HuH-7.5 (cell line): ENCODE results near the gene TP63.
"Not testable (repeated sequence)": the region's sequence is repeated elsewhere in the genome, so short reads cannot be mapped to it uniquely, and the experiment has no call there.

Experiments
- DNase-seq: peaks from one replicate; pipeline ENCODE4 v3.0.0; 2011; ENCODE audit warnings: low spot score

TP63 gene

GRCh38 chr3:189631373-189631408 lies at the start of gene TP63:
TSS of gene TP63 (plus strand) at chr3:189631389. CDS start at chr3:189631516, 127 bp downstream.
- DNase-seq, result no peak

GRCh38 chr3:189582179-189582578 lies 49.0 kb upstream of the TP63 start:
- DNase-seq, result no peak

DNA sequence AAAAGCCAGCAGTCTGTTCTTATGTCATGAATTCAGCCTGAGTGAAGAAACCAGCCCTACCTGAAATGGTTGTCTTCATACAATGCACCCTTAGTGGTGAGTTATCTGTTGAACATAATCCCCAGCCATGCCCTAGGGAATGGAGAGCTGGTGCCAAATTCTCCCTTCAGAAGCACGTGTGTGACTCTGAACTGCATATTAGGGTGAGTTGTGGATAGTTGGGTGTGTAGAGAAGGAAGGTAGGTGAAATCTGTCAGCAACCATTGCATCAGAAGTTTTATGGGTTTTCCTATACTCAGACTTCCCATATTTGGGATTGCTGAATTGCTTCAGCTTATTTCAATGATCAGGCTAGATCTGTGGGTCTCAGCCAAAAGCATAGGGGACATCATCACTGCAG lies 46.5 kb upstream of the TP63 start:
- DNase-seq, result no peak

GRCh38 chr3:189586941-189587663 lies 44.1 kb upstream of the TP63 start:
- DNase-seq, result no peak

- DNase-seq, result no peak
Observed at GRCh38 chr3:189587664-189588040, 43.5 kb upstream of the TP63 start.

GRCh38 chr3:189588070-189588469 lies 43.1 kb upstream of the TP63 start:
- DNase-seq, result no peak

DNA sequence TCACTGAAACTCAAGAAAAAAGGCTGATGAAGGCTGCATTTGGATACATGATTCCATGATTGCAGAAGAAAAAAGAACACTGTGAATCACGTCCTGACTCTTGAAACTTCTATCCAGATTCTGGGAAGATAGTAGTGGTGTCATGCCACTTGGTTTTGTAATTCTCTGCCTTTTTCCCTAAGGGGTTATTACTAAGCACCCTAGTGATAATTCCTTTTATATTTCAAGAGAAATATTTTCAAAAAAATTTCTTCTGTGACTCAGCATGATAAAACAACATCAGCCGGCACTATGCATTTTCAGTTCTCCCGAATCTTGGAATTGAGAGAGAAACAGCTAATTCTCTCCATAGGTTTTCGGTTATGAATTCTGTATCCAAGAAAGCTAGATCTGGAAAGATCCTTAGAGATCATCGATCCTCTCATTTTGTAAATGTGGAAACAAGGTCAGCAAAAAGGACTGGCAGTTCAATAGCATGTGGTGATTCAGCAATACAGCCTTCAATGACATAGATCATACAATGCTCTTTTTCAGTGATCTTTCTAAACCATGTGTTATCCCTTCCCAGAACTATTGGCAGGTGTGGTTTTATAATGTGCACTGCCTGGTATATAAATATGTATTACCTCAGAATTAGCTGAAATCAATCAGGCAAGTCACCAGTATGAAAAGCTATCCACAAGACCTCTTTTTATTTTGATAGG lies 42.6 kb upstream of the TP63 start:
- no peak for DNase-seq

DNA sequence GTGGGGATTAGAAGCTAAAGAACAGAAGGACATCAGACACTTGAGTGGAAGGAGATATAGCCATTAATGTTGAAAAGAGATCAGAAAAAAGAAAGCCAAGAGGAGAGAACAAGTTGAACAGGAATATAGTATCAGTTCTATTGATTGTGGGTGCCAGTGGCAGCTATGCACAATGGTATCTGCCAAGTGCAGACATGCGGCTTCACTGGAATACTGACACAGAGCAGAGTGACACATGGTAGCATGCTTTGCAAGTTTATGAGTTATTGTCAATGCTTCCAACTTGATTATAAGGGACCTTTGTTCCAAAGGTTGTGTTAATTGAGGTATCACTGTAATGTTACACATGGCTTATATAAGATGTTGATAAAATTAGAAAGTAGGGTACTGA lies 42.0 kb upstream of the TP63 start:
- no peak for DNase-seq

DNA sequence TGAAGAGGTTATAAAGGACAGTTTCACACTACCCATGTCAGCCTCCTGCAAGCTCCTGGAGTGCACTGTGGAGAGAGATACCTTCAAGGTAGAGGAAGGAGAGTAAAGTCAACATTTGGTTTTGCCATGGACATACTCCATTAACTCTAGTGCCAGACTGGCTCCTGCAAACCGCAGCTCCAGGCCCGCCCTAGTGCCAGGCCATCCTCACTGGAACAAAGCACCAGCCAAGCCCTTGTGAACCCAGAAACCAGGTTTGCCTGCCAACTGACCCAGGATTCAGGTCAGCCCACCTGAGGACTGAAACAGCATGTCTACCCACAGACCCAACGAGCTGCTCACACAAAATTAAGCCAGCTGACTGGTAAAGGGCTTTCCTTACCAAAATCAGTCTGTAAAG lies 41.0 kb upstream of the TP63 start:
- DNase-seq, result no peak

DNA sequence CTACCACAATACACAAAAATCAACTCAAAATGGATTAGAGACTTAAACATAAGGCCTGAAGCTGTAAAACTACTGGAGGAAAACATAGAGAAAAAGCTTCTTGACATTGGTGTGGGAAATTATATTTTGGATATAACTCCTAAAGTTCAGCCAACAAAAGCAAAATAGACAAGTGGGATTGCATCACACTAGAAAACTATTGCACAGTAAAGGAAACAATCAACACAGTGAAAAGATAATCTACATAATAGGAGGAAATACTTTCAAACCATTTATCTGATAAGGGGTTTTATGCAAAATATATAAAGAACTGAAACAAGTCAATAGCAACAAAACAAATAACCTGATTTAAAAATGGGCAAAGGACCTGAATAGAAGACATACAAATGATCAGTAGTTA lies 37.6 kb upstream of the TP63 start:
- DNase-seq, result no peak

DNA sequence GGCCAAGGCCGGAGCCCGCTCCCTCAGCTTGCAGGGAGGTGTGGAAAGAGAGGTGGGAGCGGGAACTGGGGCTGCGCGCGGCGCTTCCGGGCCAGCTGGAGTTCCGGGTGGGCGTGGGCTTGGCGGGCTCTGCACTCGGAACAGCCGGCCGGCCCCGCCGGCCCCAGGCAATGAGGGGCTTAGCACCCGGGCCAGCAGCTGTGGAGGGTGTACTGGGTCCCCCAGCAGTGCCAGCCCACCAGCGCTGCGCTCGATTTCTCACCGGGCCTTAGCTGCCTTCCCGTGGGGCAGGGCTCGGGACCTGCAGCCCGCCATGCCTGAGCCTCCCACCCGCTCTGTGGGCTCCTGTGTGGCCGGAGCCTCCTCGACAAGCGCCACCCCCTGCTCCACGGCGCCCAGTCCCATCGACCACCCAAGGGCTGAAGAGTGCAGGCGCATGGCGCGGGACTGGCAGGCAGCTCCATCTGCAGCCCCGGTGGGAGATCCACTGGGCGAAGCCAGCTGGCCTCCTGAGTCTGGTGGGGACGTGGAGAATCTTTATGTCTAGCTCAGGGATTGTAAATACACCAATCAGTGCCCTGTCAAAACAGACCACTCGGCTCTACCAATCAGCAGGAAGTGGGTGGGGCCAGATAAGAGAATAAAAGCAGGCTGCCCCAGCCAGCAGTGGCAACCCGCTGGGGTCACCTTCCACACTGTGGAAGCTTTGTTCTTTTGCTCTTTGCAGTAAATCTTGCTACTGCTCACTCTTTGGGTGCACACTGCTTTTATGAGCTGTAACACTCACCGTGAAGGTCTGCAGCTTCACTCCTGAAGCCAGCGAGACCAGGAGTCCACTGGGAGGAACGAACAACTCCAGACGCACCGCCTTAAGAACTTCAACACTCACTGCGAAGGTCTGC lies 34.9 kb upstream of the TP63 start:
- DNase-seq, result not testable (repeated sequence)

GRCh38 chr3:189597918-189598317 lies 33.3 kb upstream of the TP63 start:
- no peak for DNase-seq

- DNase-seq, result no peak
Observed at GRCh38 chr3:189598530-189599225, 32.5 kb upstream of the TP63 start.

DNA sequence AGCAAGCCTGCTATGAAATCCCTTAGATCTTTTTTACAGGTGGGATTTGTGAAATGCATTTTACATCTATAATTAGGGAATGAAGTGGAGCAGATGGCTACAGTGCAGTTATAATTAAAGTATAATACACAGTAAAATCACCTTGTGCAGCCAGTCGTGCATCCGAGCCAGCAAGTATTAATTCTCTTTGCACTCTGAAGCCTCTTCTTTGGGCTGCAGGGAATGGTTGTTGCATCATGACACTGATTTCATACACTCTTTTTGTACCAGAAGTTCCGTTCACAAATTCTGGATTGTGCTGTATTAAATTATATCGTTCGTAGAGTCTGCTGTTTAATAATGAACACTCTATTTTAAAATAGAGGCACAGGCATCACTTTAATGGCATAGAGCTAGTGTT lies 28.7 kb upstream of the TP63 start:
- DNase-seq, result no peak

- DNase-seq, result no peak
Observed at GRCh38 chr3:189605717-189606116, 25.5 kb upstream of the TP63 start.

DNA sequence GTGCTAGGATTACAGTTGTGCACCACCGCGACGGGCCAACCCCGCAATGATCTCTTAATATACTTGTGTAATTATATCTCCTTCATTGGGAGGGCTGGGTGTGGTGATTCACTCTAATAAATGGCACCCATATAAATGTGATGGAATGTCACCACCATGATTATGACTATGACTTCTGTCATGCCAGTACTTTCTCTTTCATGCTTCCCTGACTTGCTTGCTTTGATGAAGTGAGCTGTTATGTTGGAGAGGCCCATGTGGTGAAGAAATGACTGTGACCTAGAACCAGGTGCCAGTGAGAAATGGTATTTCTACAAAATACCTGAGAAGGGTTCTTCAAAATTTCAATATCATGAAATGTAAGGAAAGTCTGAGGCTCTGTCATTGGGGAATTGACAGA lies 24.4 kb upstream of the TP63 start:
- no peak for DNase-seq

- not testable (repeated sequence) for DNase-seq
Observed at GRCh38 chr3:189612641-189613040, 18.5 kb upstream of the TP63 start.

DNA sequence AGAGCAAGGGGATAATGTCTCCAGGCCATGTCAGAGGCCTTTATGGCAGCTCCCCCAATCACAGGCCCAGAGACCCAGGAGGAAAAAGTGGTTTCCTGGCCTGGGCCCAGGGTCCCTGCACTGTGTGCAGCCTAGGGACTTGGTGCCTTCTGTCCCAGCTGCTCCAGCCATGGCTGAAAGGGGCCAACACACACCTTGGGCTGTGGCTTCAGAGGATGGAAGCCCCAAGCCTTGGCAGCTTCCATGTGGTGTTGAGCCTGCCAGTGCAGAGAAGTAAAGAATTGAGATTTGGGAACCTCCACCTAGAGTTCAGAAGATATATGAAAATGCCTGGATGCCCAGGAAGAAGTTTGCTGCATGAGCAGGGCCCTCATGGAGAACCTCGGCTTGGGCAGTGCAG lies 18.1 kb upstream of the TP63 start:
- DNase-seq, result no peak

DNA sequence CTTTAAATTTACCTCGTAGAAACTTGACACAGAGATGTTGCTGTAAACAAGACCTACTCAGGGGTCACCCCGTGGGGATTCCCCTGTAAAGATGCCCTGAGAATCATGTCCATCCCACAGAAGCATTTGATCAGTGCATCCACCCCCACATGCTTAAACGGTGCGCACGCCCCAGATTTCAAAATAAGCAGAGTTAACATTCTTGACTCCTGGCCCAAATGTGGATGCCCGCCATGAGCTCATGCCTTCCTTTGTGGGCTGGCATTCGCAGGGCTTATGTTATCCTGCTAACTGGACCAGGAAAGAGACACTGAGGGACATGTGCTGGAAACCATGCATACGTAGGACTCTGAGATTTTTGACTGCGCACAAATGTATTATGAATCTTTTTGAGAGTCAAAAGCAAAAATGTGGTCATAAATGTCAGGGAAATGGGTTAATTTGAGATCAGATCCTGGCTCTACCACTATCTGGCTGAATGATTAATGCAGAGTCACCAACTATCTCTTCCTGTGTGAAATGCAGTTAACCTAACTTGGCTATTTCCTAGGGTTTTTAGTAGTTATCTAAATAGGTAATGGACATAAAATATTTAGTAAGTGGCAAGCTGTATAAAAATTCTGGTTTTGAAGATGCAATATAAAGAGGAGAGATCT lies 9.1 kb upstream of the TP63 start:
- DNase-seq, result no peak

DNA sequence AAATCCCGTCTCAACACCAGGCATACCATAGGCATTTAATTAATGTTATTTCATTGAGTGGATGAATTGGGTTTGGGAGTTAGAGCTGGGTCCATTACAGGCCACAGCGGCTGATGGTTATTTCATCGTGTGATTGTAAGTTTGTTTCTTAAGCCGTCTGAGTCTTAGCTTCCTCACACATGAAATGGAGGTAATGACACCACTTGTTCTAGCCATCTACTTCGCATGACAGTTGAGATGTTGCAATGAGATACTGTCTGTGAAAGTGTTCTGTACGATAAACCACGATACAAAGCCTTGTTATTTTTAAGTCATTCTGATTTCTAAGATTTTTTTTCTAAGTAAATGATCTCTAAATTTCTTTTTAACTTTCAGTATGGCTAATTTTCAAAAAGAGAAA lies 8.6 kb upstream of the TP63 start:
- DNase-seq, result no peak

- no peak for DNase-seq
Observed at GRCh38 chr3:189624130-189624529, 7.1 kb upstream of the TP63 start.

- no peak for DNase-seq
Observed at GRCh38 chr3:189625071-189625470, 6.1 kb upstream of the TP63 start.

DNA sequence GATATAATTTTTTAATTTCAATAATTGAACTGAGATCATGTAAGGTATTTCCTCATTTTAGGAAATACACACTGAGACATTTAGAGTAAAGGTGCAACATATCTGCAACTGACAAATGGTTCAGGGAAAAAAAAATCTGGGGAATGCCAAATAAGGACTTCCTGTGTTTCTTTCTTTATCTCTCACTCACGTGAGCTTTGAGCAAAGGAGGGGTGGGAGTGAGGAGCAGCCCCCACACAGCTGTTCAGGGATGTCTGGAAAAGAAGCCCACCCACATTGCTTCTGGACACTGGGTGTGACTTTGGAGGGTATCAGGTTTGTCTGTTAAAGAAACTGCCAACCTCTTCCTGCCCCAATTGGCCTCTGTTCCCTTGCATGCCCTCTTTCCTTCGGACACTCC lies 5.6 kb upstream of the TP63 start:
- no peak for DNase-seq
